WTC11 (cell line): ENCODE data around the gene NDUFS1. TPM values are rescaled to one million over a fixed set of nuclear protein-coding genes. Genes with fewer than 3 reads are reported as not detected.
A peak's percentile ranks its signal among the peaks of the same experiment; 100 is the strongest.
"Not testable (repeated sequence)": the region's sequence is repeated elsewhere in the genome, so short reads cannot be mapped to it uniquely, and the experiment has no call there.

ENCODE experiments used
- ATAC-seq: fragments of 200-7000 bp; cut with Tn5 transposase; 2 replicates; pipeline ENCODE4 v1.10.0; 2021; ENCODE audit warnings: mild to moderate bottlenecking, moderate library complexity
- CTCF ChIA-PET: fragments of 300-600 bp; sonication (Branson Sonifier 250); formaldehyde crosslinking; loops from one replicate; lab custom pipeline; 2021; ENCODE audit warnings: antibody characterized with exemption; lab: Charles Lee
- POLR2A ChIA-PET: fragments of 350-600 bp; sonication (Branson Sonifier 250); formaldehyde crosslinking; loops from one replicate; lab custom pipeline; 2021; ENCODE audit warnings: antibody characterized with exemption; lab: Charles Lee
- DNase-seq: peaks from one replicate; pipeline ENCODE4 v3.0.0; 2021; ENCODE audit warnings: low spot score
- H3K27ac Mint-ChIP-seq: 2 replicates; pipeline ENCODE4 v1.8.0; 2021; ENCODE audit warnings: mixed read lengths
- H3K27me3 Mint-ChIP-seq: 2 replicates; pipeline ENCODE4 v1.8.0; 2021; ENCODE audit warnings: low read depth, mild to moderate bottlenecking, moderate library complexity, mixed read lengths
- H3K36me3 Mint-ChIP-seq: 2 replicates; pipeline ENCODE4 v1.8.0; 2021; ENCODE audit warnings: mixed read lengths
- H3K4me1 Mint-ChIP-seq: 2 replicates; pipeline ENCODE4 v1.8.0; 2022; ENCODE audit warnings: mixed read lengths
- H3K4me3 Mint-ChIP-seq: 2 replicates; pipeline ENCODE4 v1.8.0; 2021; ENCODE audit warnings: mild to moderate bottlenecking, moderate library complexity, mixed read lengths
- H3K9me3 Mint-ChIP-seq: 2 replicates; pipeline ENCODE4 v1.8.0; 2021; ENCODE audit warnings: mixed read lengths
- ARID4B ChIP-seq: sonication (generic); formaldehyde crosslinking; IDR thresholded peaks from 2 replicates; pipeline ENCODE4 v1.8.0; 2023; ENCODE audit warnings: missing genetic modification reagents, mild to moderate bottlenecking, borderline replicate concordance
- CTCF ChIP-seq: fragments of 200-600 bp; IDR thresholded peaks from 2 replicates; pipeline ENCODE4 v1.8.0; 2022; ENCODE audit warnings: antibody characterized with exemption
- EMX1 ChIP-seq: fragments of 250-450 bp; sonication (Bioruptor Pico); IDR thresholded peaks from 2 replicates; pipeline ENCODE4 v1.8.0; 2021; ENCODE audit warnings: mild to moderate bottlenecking
- FOXK1 ChIP-seq: sonication (generic); formaldehyde crosslinking; IDR thresholded peaks from 2 replicates; pipeline ENCODE4 v1.8.0; 2022; ENCODE audit warnings: mild to moderate bottlenecking, moderate library complexity, missing genetic modification reagents
- MYBL2 ChIP-seq: sonication (generic); formaldehyde crosslinking; IDR thresholded peaks from 2 replicates; pipeline ENCODE4 v1.8.1; 2023; ENCODE audit warnings: mild to moderate bottlenecking, moderate library complexity, missing genetic modification reagents
- PRRX2 ChIP-seq: fragments of 250-450 bp; sonication (Bioruptor Pico); IDR thresholded peaks from 2 replicates; pipeline ENCODE4 v1.8.0; 2021; ENCODE audit warnings: mild to moderate bottlenecking
- SP1 ChIP-seq: sonication (generic); formaldehyde crosslinking; conservative IDR thresholded peaks from 2 replicates; pipeline ENCODE4 v1.8.1; 2022; ENCODE audit warnings: missing genetic modification reagents
- TEAD4 ChIP-seq: sonication (generic); formaldehyde crosslinking; IDR thresholded peaks from 2 replicates; pipeline ENCODE4 v1.8.0; 2022; ENCODE audit warnings: mild to moderate bottlenecking, missing genetic modification reagents
- total RNA-seq: library from RNA; stranded (reverse); gene quantifications from 3 replicates; pipeline ENCODE4 v1.2.3, GENCODE V29; 2021
- TF ChIP-seq, protein P1 (sequence below): fragments of 250-450 bp; sonication (Bioruptor Pico); IDR thresholded peaks from 2 replicates; pipeline ENCODE4 v1.9.0; 2021; ENCODE audit warnings: mild to moderate bottlenecking, borderline replicate concordance

Gene NDUFS1
- total RNA-seq, 1 experiment from 2014 or later: 106 TPM

DNA sequence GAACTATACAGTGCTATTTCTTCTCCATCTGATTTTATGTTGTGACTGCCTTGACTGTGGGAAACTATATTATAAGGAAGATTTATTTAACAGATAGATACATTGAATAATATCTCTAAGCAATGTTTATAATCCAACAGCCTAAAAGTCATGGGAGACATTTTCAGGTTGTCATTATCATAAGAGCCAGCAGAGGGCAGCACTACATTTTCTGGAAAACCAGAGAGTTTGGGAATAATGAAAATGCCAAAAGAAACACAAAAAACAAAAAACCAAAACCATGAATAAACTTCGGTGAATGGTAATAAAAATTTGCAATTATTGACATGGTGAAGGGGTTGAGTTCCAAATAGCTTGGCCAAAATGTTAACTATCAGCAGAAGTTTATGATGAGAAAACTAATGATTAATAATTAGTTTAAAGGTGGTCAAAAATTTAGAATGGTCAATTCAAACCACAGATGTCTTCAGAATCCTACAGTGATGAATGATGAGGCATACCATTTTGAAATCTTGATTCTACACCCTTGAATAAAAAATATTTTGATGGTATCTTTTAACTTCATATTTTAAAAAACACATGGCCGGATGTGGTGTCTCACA is 5.1 kb upstream of the NDUFS1 start:
- peaks cover 24% of the 10 kb centered on the region for H3K9me3 Mint-ChIP-seq
- 0 out of 2 replicates have a peak overlapping the region, but pooled peaks have one; percentile 65 for H3K27ac Mint-ChIP-seq
- ATAC-seq: no peak
- ChIA-PET CTCF (interaction anchor here (0.6 to 1.0 kb wide), 4 partner anchors 56 to 160 kb away, joined by 3 to 6 read pairs (median 4); no protein-coding TSS in a partner anchor), POLR2A (no interaction called here)
- H3K4me3 Mint-ChIP-seq: no peak overlapping the region
- DNase-seq: peak; percentile 38
- H3K36me3 Mint-ChIP-seq: peaks cover 60% of the 10 kb centered on the region
- H3K4me1 Mint-ChIP-seq: peaks cover 24% of the 10 kb centered on the region
- H3K27me3 Mint-ChIP-seq: no peaks in the 10 kb centered on the region
- TF ChIP-seq CTCF: peak; percentile 60; the same call in 1 of the 2 replicates
- no peak for TF ChIP-seq ARID4B
- TF ChIP-seq, all 79 proteins: peak for 1

GRCh38 chr2:206163251-206163880 is 4.1 kb upstream of the NDUFS1 start:
- H3K4me3 Mint-ChIP-seq: no peak overlapping the region
- ATAC-seq (no peak), DNase-seq (no peak)
- ChIA-PET CTCF (interaction anchor here (0.6 to 1.0 kb wide), 7 partner anchors 57 to 603 kb away, joined by 3 to 6 read pairs (median 3); no protein-coding TSS in a partner anchor), POLR2A (interaction anchor here (0.6 kb wide), 1 partner anchor 30 kb away, joined by 5 read pairs; no protein-coding TSS in a partner anchor)
- peak overlapping the region; percentile 70 for H3K27ac Mint-ChIP-seq
- H3K4me1 Mint-ChIP-seq: peaks cover 24% of the 10 kb centered on the region
- H3K36me3 Mint-ChIP-seq: peaks cover 53% of the 10 kb centered on the region
- no peak for TF ChIP-seq MYBL2 (CRISPR knock-in tag)
- no peak for TF ChIP-seq TEAD4 (CRISPR knock-in tag)
- TF ChIP-seq EMX1 (CRISPR knock-in tag): peak; percentile 39; the same call in 1 of the 2 replicates
- TF ChIP-seq, protein P1, sequence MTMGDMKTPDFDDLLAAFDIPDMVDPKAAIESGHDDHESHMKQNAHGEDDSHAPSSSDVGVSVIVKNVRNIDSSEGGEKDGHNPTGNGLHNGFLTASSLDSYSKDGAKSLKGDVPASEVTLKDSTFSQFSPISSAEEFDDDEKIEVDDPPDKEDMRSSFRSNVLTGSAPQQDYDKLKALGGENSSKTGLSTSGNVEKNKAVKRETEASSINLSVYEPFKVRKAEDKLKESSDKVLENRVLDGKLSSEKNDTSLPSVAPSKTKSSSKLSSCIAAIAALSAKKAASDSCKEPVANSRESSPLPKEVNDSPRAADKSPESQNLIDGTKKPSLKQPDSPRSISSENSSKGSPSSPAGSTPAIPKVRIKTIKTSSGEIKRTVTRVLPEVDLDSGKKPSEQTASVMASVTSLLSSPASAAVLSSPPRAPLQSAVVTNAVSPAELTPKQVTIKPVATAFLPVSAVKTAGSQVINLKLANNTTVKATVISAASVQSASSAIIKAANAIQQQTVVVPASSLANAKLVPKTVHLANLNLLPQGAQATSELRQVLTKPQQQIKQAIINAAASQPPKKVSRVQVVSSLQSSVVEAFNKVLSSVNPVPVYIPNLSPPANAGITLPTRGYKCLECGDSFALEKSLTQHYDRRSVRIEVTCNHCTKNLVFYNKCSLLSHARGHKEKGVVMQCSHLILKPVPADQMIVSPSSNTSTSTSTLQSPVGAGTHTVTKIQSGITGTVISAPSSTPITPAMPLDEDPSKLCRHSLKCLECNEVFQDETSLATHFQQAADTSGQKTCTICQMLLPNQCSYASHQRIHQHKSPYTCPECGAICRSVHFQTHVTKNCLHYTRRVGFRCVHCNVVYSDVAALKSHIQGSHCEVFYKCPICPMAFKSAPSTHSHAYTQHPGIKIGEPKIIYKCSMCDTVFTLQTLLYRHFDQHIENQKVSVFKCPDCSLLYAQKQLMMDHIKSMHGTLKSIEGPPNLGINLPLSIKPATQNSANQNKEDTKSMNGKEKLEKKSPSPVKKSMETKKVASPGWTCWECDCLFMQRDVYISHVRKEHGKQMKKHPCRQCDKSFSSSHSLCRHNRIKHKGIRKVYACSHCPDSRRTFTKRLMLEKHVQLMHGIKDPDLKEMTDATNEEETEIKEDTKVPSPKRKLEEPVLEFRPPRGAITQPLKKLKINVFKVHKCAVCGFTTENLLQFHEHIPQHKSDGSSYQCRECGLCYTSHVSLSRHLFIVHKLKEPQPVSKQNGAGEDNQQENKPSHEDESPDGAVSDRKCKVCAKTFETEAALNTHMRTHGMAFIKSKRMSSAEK (CRISPR knock-in tag): peak; percentile 76; the same call in 1 of the 2 replicates
- TF ChIP-seq FOXK1: no peak
- TF ChIP-seq SP1: no peak
- peak; percentile 75 for TF ChIP-seq PRRX2 (CRISPR knock-in tag)
- peaks cover 15% of the 10 kb centered on the region for H3K9me3 Mint-ChIP-seq
- no peaks in the 10 kb centered on the region for H3K27me3 Mint-ChIP-seq

GRCh38 chr2:206162401-206162800 is 3.2 kb upstream of the NDUFS1 start:
- Mint-ChIP-seq H3K27ac (peak overlapping the region; percentile 78), H3K36me3 (peaks cover 47% of the 10 kb centered on the region), H3K4me1 (peaks cover 33% of the 10 kb centered on the region)
- CTCF ChIA-PET: interaction anchor here (0.9 kb wide), 1 partner anchor 68 kb away, joined by 3 read pairs; no protein-coding TSS in a partner anchor
- not testable (repeated sequence) for DNase-seq, H3K27me3 Mint-ChIP-seq, H3K9me3 Mint-ChIP-seq, ATAC-seq, H3K4me3 Mint-ChIP-seq
- POLR2A ChIA-PET: interaction anchor here (0.7 kb wide), 1 partner anchor 157 kb away, joined by 3 read pairs; no protein-coding TSS in a partner anchor
